ENCODE data around the gene RAB40C. TPM values are rescaled to one million over a fixed set of nuclear protein-coding genes. Genes with fewer than 3 reads are reported as not detected.

The RAB40C gene
- total RNA-seq, 2 experiments from 2014 or later = 8.9 to 9.6 TPM

Small RNAs within 50 kb of the gene (microRNA-seq; reads per million reads assigned to microRNA genes)
- 12.3 reads per million, percentile 35 among the genes with 10 or more reads in this experiment for gene MIR3176 (ENCODE audit: borderline replicate concordance)

Other genes with a start within 250 kb of the RAB40C start
- 10 to 100 TPM; 20.0 to 23.8 TPM for gene AXIN1, start 237.3 kb upstream of the RAB40C start, total RNA-seq
- gene MRPL28, start 219.5 kb upstream of the RAB40C start, total RNA-seq = 10 to 100 TPM; 90.2 to 94.4 TPM
- gene PGAP6, start 208.1 kb upstream of the RAB40C start, total RNA-seq = 10 to 100 TPM; 22.9 to 40.8 TPM
- gene NME4, start 192.9 kb upstream of the RAB40C start, total RNA-seq = 10 to 100 TPM; 55.9 to 72.1 TPM
- gene DECR2, start 188.2 kb upstream of the RAB40C start, total RNA-seq = 10 to 100 TPM; 11.5 to 13.0 TPM
- gene RAB11FIP3, start 164.4 kb upstream of the RAB40C start, total RNA-seq = 10 to 100 TPM; 14.2 to 17.0 TPM
- 10 to 100 TPM; 64.7 to 69.7 TPM for gene CAPN15, start 62.4 kb upstream of the RAB40C start, total RNA-seq
- not detected for gene PRR35, start 29.7 kb upstream of the RAB40C start, total RNA-seq
- gene NHLRC4, start 23.1 kb upstream of the RAB40C start, total RNA-seq = under 1 TPM; 0.19 to 0.87 TPM
- 10 to 100 TPM; 24.2 to 24.7 TPM for gene PIGQ, start 20.1 kb upstream of the RAB40C start, total RNA-seq
- 1 to 10 TPM in 1 of 2 experiments, under 1 TPM in 1; 0.74 to 1.1 TPM for gene WFIKKN1, start 40.9 kb downstream of the RAB40C start, total RNA-seq
- gene METTL26, start 46.2 kb downstream of the RAB40C start, total RNA-seq = 100 to 1,000 TPM; 116 to 127 TPM
- 10 to 100 TPM; 28.5 to 44.0 TPM for gene MCRIP2, start 51.8 kb downstream of the RAB40C start, total RNA-seq
- 10 to 100 TPM; 43.6 to 55.9 TPM for gene WDR90, start 59.3 kb downstream of the RAB40C start, total RNA-seq
- gene RHOT2, start 78.1 kb downstream of the RAB40C start, total RNA-seq = 100 to 1,000 TPM; 123 to 130 TPM
- under 1 TPM; 0.40 to 0.59 TPM for gene RHBDL1, start 85.6 kb downstream of the RAB40C start, total RNA-seq
- gene STUB1, start 90.3 kb downstream of the RAB40C start, total RNA-seq = 10 to 100 TPM; 61.1 to 67.0 TPM
- gene JMJD8, start 94.3 kb downstream of the RAB40C start, total RNA-seq = 10 to 100 TPM; 26.1 to 31.4 TPM
- gene WDR24, start 100.3 kb downstream of the RAB40C start, total RNA-seq = 10 to 100 TPM; 18.4 to 23.1 TPM
- gene FBXL16, start 115.7 kb downstream of the RAB40C start, total RNA-seq = 1 to 10 TPM; 6.1 to 6.8 TPM
- gene METRN, start 125.1 kb downstream of the RAB40C start, total RNA-seq = 10 to 100 TPM; 11.1 to 13.3 TPM
- gene ANTKMT, start 131.1 kb downstream of the RAB40C start, total RNA-seq = 10 to 100 TPM; 13.3 to 27.0 TPM
- gene CCDC78, start 136.4 kb downstream of the RAB40C start, total RNA-seq = 1 to 10 TPM; 1.8 to 2.4 TPM
- gene HAGHL, start 137.0 kb downstream of the RAB40C start, total RNA-seq = 10 to 100 TPM; 10.0 to 11.7 TPM
- gene CIAO3, start 150.9 kb downstream of the RAB40C start, total RNA-seq = 10 to 100 TPM; 28.3 to 31.9 TPM
- gene MSLN, start 170.7 kb downstream of the RAB40C start, total RNA-seq = not detected
- 10 to 100 TPM; 16.3 to 17.5 TPM for gene RPUSD1, start 198.3 kb downstream of the RAB40C start, total RNA-seq
- gene CHTF18, start 198.6 kb downstream of the RAB40C start, total RNA-seq = 100 to 1,000 TPM in 1 of 2 experiments, 10 to 100 TPM in 1; 82.2 to 105 TPM
- not detected for gene GNG13, start 210.7 kb downstream of the RAB40C start, total RNA-seq

All from activated CD4-positive, alpha-beta T cell treated with anti-CD3 and anti-CD28 coated beads for 36 hours (primary cell).